Activated T-cell treated with anti-CD3 and anti-CD28 coated beads, Interleukin-2, amount 50 U/mL, for 48 hours (primary cell): Measurements from ENCODE around the gene POP4.

Experiments used
- DNase-seq, 2 experiments: peaks; one replicate each; pipeline ENCODE4 v3.0.0-alpha.2; 2020

POP4 gene

GRCh38 chr19:29577649-29577963 lies 28.5 kb upstream of the POP4 start:
- DNase-seq = no peak

GRCh38 chr19:29578349-29578748 lies 27.7 kb upstream of the POP4 start:
- DNase-seq = no peak

- peak in 1 of 2 experiments; percentile 11 for DNase-seq
Measured at GRCh38 chr19:29579308-29579910, 26.7 kb upstream of the POP4 start.

- DNase-seq = no peak
Measured at GRCh38 chr19:29581398-29581797, 24.7 kb upstream of the POP4 start.

GRCh38 chr19:29583196-29583999 lies 22.7 kb upstream of the POP4 start:
- no peak for DNase-seq

GRCh38 chr19:29586401-29586800 lies 19.7 kb upstream of the POP4 start:
- DNase-seq = no peak

GRCh38 chr19:29587059-29587458 lies 19.0 kb upstream of the POP4 start:
- no peak for DNase-seq

GRCh38 chr19:29587518-29587986 lies 18.5 kb upstream of the POP4 start:
- DNase-seq = peak; percentile 63 to 74

GRCh38 chr19:29588095-29588494 lies 18.0 kb upstream of the POP4 start:
- DNase-seq = no peak

GRCh38 chr19:29590278-29590677 lies 15.8 kb upstream of the POP4 start:
- DNase-seq = no peak

GRCh38 chr19:29591670-29592069 lies 14.4 kb upstream of the POP4 start:
- no peak for DNase-seq

GRCh38 chr19:29593869-29594268 lies 12.2 kb upstream of the POP4 start:
- DNase-seq = no peak

- DNase-seq = no peak
Measured at GRCh38 chr19:29596080-29596727, 9.9 kb upstream of the POP4 start.

GRCh38 chr19:29596885-29597525 lies 9.1 kb upstream of the POP4 start:
- DNase-seq = no peak

- DNase-seq = no peak
Measured at GRCh38 chr19:29598036-29598435, 8.0 kb upstream of the POP4 start.

GRCh38 chr19:29598496-29598895 lies 7.6 kb upstream of the POP4 start:
- DNase-seq = no peak

- DNase-seq = no peak
Measured at GRCh38 chr19:29603308-29603707, 2.8 kb upstream of the POP4 start.

GRCh38 chr19:29606420-29606747 lies 301 bp downstream of the POP4 start:
- DNase-seq = no peak

GRCh38 chr19:29609636-29610035 lies 3.6 kb downstream of the POP4 start:
- no peak for DNase-seq

- no peak for DNase-seq
Measured at GRCh38 chr19:29610213-29610573, 4.1 kb downstream of the POP4 start.

- DNase-seq = peak; percentile 89 to 90
Measured at GRCh38 chr19:29610574-29611271, 4.6 kb downstream of the POP4 start.

- DNase-seq = no peak
Measured at GRCh38 chr19:29612121-29612520, 6.0 kb downstream of the POP4 start.
